Natural killer cell (primary cell): ENCODE measurements around the gene ABCC10. TPM values are rescaled to one million over a fixed set of nuclear protein-coding genes. Genes with fewer than 3 reads are reported as not detected.

Experiments used
- ATAC-seq, 3 donors: fragments of 150-1000 bp in 2 of 3; fragments of 200-7000 bp in 1 of 3; cut with Tn5 transposase; 1 replicate in 1 of 3; 2 replicates in 2 of 3; pipeline ENCODE4 v1.10.0; 2021; ENCODE audit warnings: mild to moderate bottlenecking in 2 of 3, moderate library complexity in 2 of 3
- DNase-seq, 2 donors: peaks; one replicate each; pipeline versions ENCODE4 v3.0.0 to v3.0.0-alpha.2; 2013 to 2021; ENCODE audit warnings: mixed read lengths in 1 of 2
- H3K27ac ChIP-seq: one replicate; pipeline ENCODE4 v1.5.1; 2013; ENCODE audit warnings: mild to moderate bottlenecking, low read length
- H3K27me3 ChIP-seq: one replicate; pipeline ENCODE4 v1.6.1; 2013; ENCODE audit warnings: low read length; ENCODE audit not compliant: control insufficient read depth, insufficient read depth
- H3K36me3 ChIP-seq: one replicate; pipeline ENCODE4 v1.6.1; 2013; ENCODE audit warnings: low read length; ENCODE audit not compliant: control insufficient read depth, insufficient read depth
- H3K4me1 ChIP-seq: one replicate; pipeline ENCODE4 v1.6.1; 2013; ENCODE audit warnings: low read length; ENCODE audit not compliant: control insufficient read depth, insufficient read depth
- H3K4me3 ChIP-seq: one replicate; pipeline ENCODE4 v1.5.1; 2013; ENCODE audit warnings: low read length
- H3K9me3 ChIP-seq: one replicate; pipeline ENCODE4 v1.6.1; 2013; ENCODE audit warnings: low read length; ENCODE audit not compliant: control insufficient read depth, insufficient read depth
- H3K27ac Mint-ChIP-seq, 2 donors: one replicate each; pipeline ENCODE4 v1.8.0; 2022; ENCODE audit warnings: mild to moderate bottlenecking in 2 of 2, mixed read lengths in 2 of 2, moderate library complexity in 1 of 2
- H3K27me3 Mint-ChIP-seq, 2 donors: one replicate each; pipeline ENCODE4 v1.8.0; 2022; ENCODE audit warnings: low read depth in 2 of 2, mixed read lengths in 2 of 2
- H3K36me3 Mint-ChIP-seq: one replicate; pipeline ENCODE4 v1.8.0; 2022; ENCODE audit warnings: mixed read lengths
- H3K4me1 Mint-ChIP-seq, 2 donors: one replicate each; pipeline ENCODE4 v1.8.0; 2022; ENCODE audit warnings: mixed read lengths in 2 of 2
- H3K4me3 Mint-ChIP-seq: one replicate; pipeline ENCODE4 v1.8.0; 2022; ENCODE audit warnings: mild to moderate bottlenecking, moderate library complexity, mixed read lengths
- H3K9me3 Mint-ChIP-seq, 2 donors: one replicate each; pipeline ENCODE4 v1.8.0; 2022; ENCODE audit warnings: mixed read lengths in 2 of 2
- WGBS: methylation state at CpG from one replicate; pipeline ENCODE4 v1.1.7; 2013; ENCODE audit warnings: missing lambda C conversion rate; ENCODE audit not compliant: insufficient coverage; 5-methylcytosine and 5-hydroxymethylcytosine counted together
- intact Hi-C: fragments of 100-400 bp; cut with micrococcal nuclease; formaldehyde crosslinking; loops from one replicate; pipeline ENCODE4 v1.14.2; 2022
- total RNA-seq, 4 donors: library from RNA; stranded (reverse); fragments of 120-200 nt in 1 of 4; gene quantifications; one replicate each; pipeline versions ENCODE4 v1.2.3 to v1.2.4, GENCODE V29; 2013 to 2022
- TF ChIP-seq, protein P1 (sequence below): fragments of 200-600 bp; IDR thresholded peaks from one replicate; pipeline ENCODE4 v1.8.0; 2022; ENCODE audit warnings: antibody characterized with exemption

The ABCC10 gene
- total RNA-seq, 3 donors from 2014 or later (not counting 1 experiment from before 2014, with no cell fraction given) = 74.6 to 90.5 (median 81.9) TPM

GRCh38 chr6:43492673-43493072 is 65.3 kb downstream of the ABCC10 start:
- Histone ChIP-seq H3K9me3 (no peaks in the 10 kb centered on the region), H3K36me3 (no peaks in the 10 kb centered on the region), H3K27ac (no peak overlapping the region), H3K4me3 (no peak overlapping the region), H3K27me3 (no peaks in the 10 kb centered on the region), H3K4me1 (peaks cover 19% of the 10 kb centered on the region)
- H3K4me3 Mint-ChIP-seq = no peak overlapping the region
- DNase-seq = no peak
- TF ChIP-seq, protein P1, sequence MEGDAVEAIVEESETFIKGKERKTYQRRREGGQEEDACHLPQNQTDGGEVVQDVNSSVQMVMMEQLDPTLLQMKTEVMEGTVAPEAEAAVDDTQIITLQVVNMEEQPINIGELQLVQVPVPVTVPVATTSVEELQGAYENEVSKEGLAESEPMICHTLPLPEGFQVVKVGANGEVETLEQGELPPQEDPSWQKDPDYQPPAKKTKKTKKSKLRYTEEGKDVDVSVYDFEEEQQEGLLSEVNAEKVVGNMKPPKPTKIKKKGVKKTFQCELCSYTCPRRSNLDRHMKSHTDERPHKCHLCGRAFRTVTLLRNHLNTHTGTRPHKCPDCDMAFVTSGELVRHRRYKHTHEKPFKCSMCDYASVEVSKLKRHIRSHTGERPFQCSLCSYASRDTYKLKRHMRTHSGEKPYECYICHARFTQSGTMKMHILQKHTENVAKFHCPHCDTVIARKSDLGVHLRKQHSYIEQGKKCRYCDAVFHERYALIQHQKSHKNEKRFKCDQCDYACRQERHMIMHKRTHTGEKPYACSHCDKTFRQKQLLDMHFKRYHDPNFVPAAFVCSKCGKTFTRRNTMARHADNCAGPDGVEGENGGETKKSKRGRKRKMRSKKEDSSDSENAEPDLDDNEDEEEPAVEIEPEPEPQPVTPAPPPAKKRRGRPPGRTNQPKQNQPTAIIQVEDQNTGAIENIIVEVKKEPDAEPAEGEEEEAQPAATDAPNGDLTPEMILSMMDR = no peak
- no peaks in the 10 kb centered on the region for H3K27me3 Mint-ChIP-seq
- H3K27ac Mint-ChIP-seq = peak overlapping the region; percentile 1 to 28
- H3K36me3 Mint-ChIP-seq = no peaks in the 10 kb centered on the region
- intact Hi-C loops = no loop called here
- H3K4me1 Mint-ChIP-seq = peaks cover 20 to 29% of the 10 kb centered on the region in 2 donors
- ATAC-seq = no peak
- H3K9me3 Mint-ChIP-seq = no peaks in the 10 kb centered on the region
- 94% methylated on average over 3 of the region's 3 CpGs for WGBS

- 92% methylated on average over 2 of the region's 2 CpGs for WGBS
- Mint-ChIP-seq H3K4me3 (no peak overlapping the region), H3K27me3 (no peaks in the 10 kb centered on the region), H3K36me3 (no peaks in the 10 kb centered on the region), H3K27ac (peak overlapping the region; percentile 1 to 7), H3K9me3 (no peaks in the 10 kb centered on the region), H3K4me1 (peaks cover 20 to 29% of the 10 kb centered on the region in 2 donors)
- DNase-seq (no peak), ATAC-seq (no peak)
- Histone ChIP-seq H3K4me1 (peaks cover 19% of the 10 kb centered on the region), H3K27me3 (no peaks in the 10 kb centered on the region), H3K36me3 (no peaks in the 10 kb centered on the region), H3K9me3 (no peaks in the 10 kb centered on the region), H3K27ac (no peak overlapping the region), H3K4me3 (no peak overlapping the region)
- intact Hi-C loops = no loop called here
- TF ChIP-seq, protein P1 = no peak
Measured at GRCh38 chr6:43493230-43493629, 65.9 kb downstream of the ABCC10 start.

- H3K36me3 Mint-ChIP-seq = no peaks in the 10 kb centered on the region
- H3K27ac Mint-ChIP-seq = peak overlapping the region in 1 of 2 donors; percentile 47
- TF ChIP-seq, protein P1 = no peak
Measured at GRCh38 chr6:43493833-43494232, 66.5 kb downstream of the ABCC10 start.

DNA sequence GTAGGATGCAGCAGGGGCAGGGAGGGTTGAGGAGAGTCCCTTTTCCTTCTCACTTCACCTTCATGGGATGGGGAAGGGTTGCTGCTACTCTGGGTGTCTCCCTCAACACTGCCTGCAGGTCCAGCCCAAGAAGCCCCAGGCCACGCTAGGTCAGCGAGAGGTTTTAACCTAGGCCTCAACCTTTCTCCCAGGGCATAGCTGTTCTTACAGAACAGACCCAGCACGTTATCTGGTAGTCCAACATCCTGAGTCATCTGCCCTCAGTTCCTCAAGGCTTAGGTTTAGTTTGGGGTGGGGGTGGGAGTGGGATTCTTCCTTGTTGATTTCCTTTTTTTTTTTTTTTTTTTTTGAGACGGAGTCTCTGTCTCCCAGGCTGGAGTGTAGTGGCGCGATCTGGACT is 67.0 kb downstream of the ABCC10 start:
- WGBS = 96% methylated on average over 5 of the region's 6 CpGs
- Mint-ChIP-seq H3K27ac (peak overlapping the region in 1 of 2 donors; percentile 47), H3K36me3 (no peaks in the 10 kb centered on the region), H3K4me1 (peaks cover 20 to 25% of the 10 kb centered on the region in 2 donors), H3K27me3 (no peaks in the 10 kb centered on the region), H3K9me3 (no peaks in the 10 kb centered on the region), H3K4me3 (no peak overlapping the region)
- no peak overlapping the region for H3K27ac ChIP-seq
- intact Hi-C loops = no loop called here
- H3K4me3 ChIP-seq = no peak overlapping the region
- H3K4me1 ChIP-seq = peaks cover 19% of the 10 kb centered on the region
- H3K27me3 ChIP-seq = no peaks in the 10 kb centered on the region
- H3K9me3 ChIP-seq = no peaks in the 10 kb centered on the region
- no peak for DNase-seq
- ATAC-seq = no peak
- TF ChIP-seq, protein P1 = no peak
- H3K36me3 ChIP-seq = peaks cover 9% of the 10 kb centered on the region

More at GRCh38 chr6:43493833-43494232, 66.5 kb downstream of the ABCC10 start:
- Histone ChIP-seq H3K4me3 (no peak overlapping the region), H3K4me1 (peaks cover 19% of the 10 kb centered on the region), H3K9me3 (no peaks in the 10 kb centered on the region), H3K36me3 (peaks cover 4% of the 10 kb centered on the region), H3K27me3 (no peaks in the 10 kb centered on the region), H3K27ac (no peak overlapping the region)
- H3K9me3 Mint-ChIP-seq = no peaks in the 10 kb centered on the region
- H3K4me1 Mint-ChIP-seq = peaks cover 20 to 29% of the 10 kb centered on the region in 2 donors
- intact Hi-C loops = no loop called here
- WGBS = 100% methylated on average over 4 of the region's 7 CpGs
- DNase-seq (no peak), ATAC-seq (no peak)
- peak overlapping the region; percentile 31 for H3K4me3 Mint-ChIP-seq
- H3K27me3 Mint-ChIP-seq = no peaks in the 10 kb centered on the region
